NCI-H2196 (cell line): ENCODE results near the gene GRIK5.
"Not testable (repeated sequence)": the region's sequence is repeated elsewhere in the genome, so short reads cannot be mapped to it uniquely, and the experiment has no call there.

Experiments
- DNase-seq: peaks from one replicate; lab custom pipeline; 2025; ENCODE audit not compliant: unreplicated experiment; lab: John Stamatoyannopoulos, UW

Gene GRIK5

GRCh38 chr19:41991925-41992569 lies 78.0 kb downstream of the GRIK5 start:
- DNase-seq, result not testable (repeated sequence)

GRCh38 chr19:41991025-41991424 lies 79.0 kb downstream of the GRIK5 start:
- DNase-seq, result no peak

GRCh38 chr19:41990615-41991014 lies 79.4 kb downstream of the GRIK5 start:
- no peak for DNase-seq

GRCh38 chr19:41990028-41990427 lies 80.0 kb downstream of the GRIK5 start:
- no peak for DNase-seq

GRCh38 chr19:41988947-41989346 lies 81.1 kb downstream of the GRIK5 start:
- DNase-seq, result no peak

- no peak for DNase-seq
Observed at GRCh38 chr19:41987141-41987860, 82.7 kb downstream of the GRIK5 start.

- DNase-seq, result no peak
Observed at GRCh38 chr19:41984961-41985360, 85.0 kb downstream of the GRIK5 start.

GRCh38 chr19:41981724-41982123 lies 88.3 kb downstream of the GRIK5 start:
- no peak for DNase-seq

GRCh38 chr19:41978470-41978869 lies 91.5 kb downstream of the GRIK5 start:
- DNase-seq, result no peak

GRCh38 chr19:41977916-41978315 lies 92.1 kb downstream of the GRIK5 start:
- DNase-seq, result no peak

GRCh38 chr19:41974652-41975051 lies 95.4 kb downstream of the GRIK5 start:
- no peak for DNase-seq

- DNase-seq, result no peak
Observed at GRCh38 chr19:41971363-41971762, 98.6 kb downstream of the GRIK5 start.

- no peak for DNase-seq
Observed at GRCh38 chr19:41969772-41970458, 100.1 kb downstream of the GRIK5 start.

GRCh38 chr19:41968751-41969595 lies 101.0 kb downstream of the GRIK5 start:
- no peak for DNase-seq

GRCh38 chr19:41967054-41967783 lies 102.8 kb downstream of the GRIK5 start:
- no peak for DNase-seq

GRCh38 chr19:41965106-41965505 lies 104.9 kb downstream of the GRIK5 start:
- no peak for DNase-seq

- DNase-seq, result no peak
Observed at GRCh38 chr19:41960973-41961372, 109.0 kb downstream of the GRIK5 start.

- peak; percentile 92 for DNase-seq
Observed at GRCh38 chr19:41959056-41960053, 110.7 kb downstream of the GRIK5 start, which contains the start of gene RABAC1. RABAC1 (minus strand) TSS chr19:41959321; CDS start chr19:41959292, 29 bp downstream.

GRCh38 chr19:41958367-41959055 lies 111.5 kb downstream of the GRIK5 start:
- peak; percentile 80 for DNase-seq
